K562 (cell line): Measurements from ENCODE around the gene ABHD12. TPM values are rescaled to one million over a fixed set of nuclear protein-coding genes. Genes with fewer than 3 reads are reported as not detected.

Experiments used
- BCOR ChIP-seq: fragments of 450-650 bp; IDR thresholded peaks from 2 replicates; pipeline ENCODE4 v1.6.1; 2016
- BMI1 ChIP-seq: fragments of 150-350 bp; IDR thresholded peaks from 2 replicates; pipeline ENCODE4 v1.6.1; 2014; ENCODE audit warnings: low read length
- EHMT2 ChIP-seq: fragments of 450-650 bp; IDR thresholded peaks from 2 replicates; pipeline ENCODE4 v1.6.1; 2018; ENCODE audit warnings: antibody characterized with exemption
- FOS ChIP-seq: IDR thresholded peaks from 3 replicates; pipeline ENCODE4 v1.6.1; 2011; ENCODE audit not compliant: insufficient read length; ENCODE audit errors: extremely low read depth
- HDAC8 ChIP-seq: fragments of 450-650 bp; IDR thresholded peaks from 2 replicates; pipeline ENCODE4 v1.6.1; 2016; ENCODE audit warnings: mild to moderate bottlenecking, missing genetic modification characterization, moderate library complexity, missing compliant biosample characterization
- ILF3 ChIP-seq: fragments of 450-650 bp; IDR thresholded peaks from 2 replicates; pipeline ENCODE4 v1.6.1; 2018; ENCODE audit warnings: antibody characterized with exemption, mild to moderate bottlenecking, moderate library complexity, borderline replicate concordance
- OTX1 ChIP-seq: fragments of 450-650 bp; formaldehyde crosslinking; IDR thresholded peaks from 2 replicates; pipeline ENCODE4 v1.4.0; 2022; ENCODE audit warnings: mild to moderate bottlenecking
- RCOR1 ChIP-seq, 2 experiments: IDR thresholded peaks; 2 replicates each; pipeline ENCODE4 v1.6.1; 2012; ENCODE audit warnings: low read depth in 2 of 2, low read length in 2 of 2, borderline replicate concordance in 1 of 2, improper control_type of control experiment in 1 of 2
- SIRT6 ChIP-seq: IDR thresholded peaks from one replicate; pipeline ENCODE4 v1.6.1; 2012; ENCODE audit warnings: low read depth, mild to moderate bottlenecking, control low read depth, inconsistent platforms, low read length, moderate library complexity
- SMAD1 ChIP-seq: fragments of 150-350 bp; IDR thresholded peaks from 2 replicates; pipeline ENCODE4 v1.6.1; 2014; ENCODE audit warnings: low read length, low read depth; ENCODE audit not compliant: partially characterized antibody
- SMAD2 ChIP-seq: fragments of 150-350 bp; IDR thresholded peaks from 2 replicates; pipeline ENCODE4 v1.6.1; 2014; ENCODE audit warnings: low read depth, mild to moderate bottlenecking, low read length
- SRSF9 ChIP-seq: fragments of 200-400 bp; formaldehyde crosslinking; IDR thresholded peaks from 2 replicates; pipeline ENCODE4 v1.6.1; 2017; ENCODE audit warnings: low read depth, low read length, borderline replicate concordance
- TAF7 ChIP-seq: fragments of 450-650 bp; IDR thresholded peaks from 2 replicates; pipeline ENCODE4 v1.6.1; 2016; ENCODE audit warnings: missing genetic modification characterization, missing compliant biosample characterization
- ZNF311 ChIP-seq: fragments of 250-450 bp; sonication (Bioruptor Pico); IDR thresholded peaks from 2 replicates; pipeline ENCODE4 v1.4.0; 2020; ENCODE audit warnings: mild to moderate bottlenecking, moderate library complexity
- polyA plus RNA-seq, 8 experiments: library from polyadenylated mRNA; depleted of rRNA in 4 of 8; stranded (reverse) in 5 of 8; unstranded in 3 of 8; fragments of >200 nt; fragmentation: Nextera tagmentation in 2 of 8; fragmentation: Illumina TruSeq in 1 of 8; extraction: Ambion mirVana in 2 of 8; extraction: Trizol in 1 of 8; gene quantifications; 2 replicates each; pipeline versions ENCODE4 v1.2.1 to v1.2.3, GENCODE V29; 2011 to 2014; ENCODE audit warnings: inconsistent platforms in 1 of 8, missing spikeins in 1 of 8
- total RNA-seq, 7 experiments: library from RNA; depleted of rRNA in 6 of 7; stranded (reverse); fragments of >200 nt in 6 of 7; fragmentation: Illumina TruSeq in 2 of 7; extraction: Trizol in 2 of 7; gene quantifications; 2 replicates each; pipeline versions ENCODE4 v1.2.1 to v1.2.3, GENCODE V29; 2011 to 2021; ENCODE audit warnings: low replicate concordance in 1 of 7
- TF ChIP-seq, protein P1 (sequence below): fragments of 450-650 bp; formaldehyde crosslinking; IDR thresholded peaks from 2 replicates; pipeline ENCODE4 v1.4.0; 2020; ENCODE audit warnings: mild to moderate bottlenecking, moderate library complexity
- TF ChIP-seq, protein P2 (sequence below), 2 experiments: fragments of 450-650 bp; conservative IDR thresholded peaks; 2 replicates each; pipeline ENCODE4 v1.6.1; 2017; ENCODE audit warnings: mild to moderate bottlenecking in 2 of 2, moderate library complexity in 2 of 2
- TF ChIP-seq, protein P3 (sequence below): conservative IDR thresholded peaks from 2 replicates; pipeline ENCODE4 v1.6.1; 2011; ENCODE audit warnings: low read depth, mild to moderate bottlenecking, low read length; ENCODE audit not compliant: control insufficient read depth
- TF ChIP-seq, protein P4 (sequence below), 2 experiments: fragments of 450-650 bp; IDR thresholded peaks; 2 replicates each; pipeline ENCODE4 v1.6.1; 2018; ENCODE audit warnings: mild to moderate bottlenecking in 2 of 2, low read depth in 1 of 2; ENCODE audit not compliant: partially characterized antibody in 2 of 2

The ABHD12 gene
- total and polyA plus RNA-seq, 9 of the 15 experiments (the other 6 are each of a cell fraction or from before 2014, with no cell fraction given), result 0.65 to 15.6 (median 9.1) TPM

DNA sequence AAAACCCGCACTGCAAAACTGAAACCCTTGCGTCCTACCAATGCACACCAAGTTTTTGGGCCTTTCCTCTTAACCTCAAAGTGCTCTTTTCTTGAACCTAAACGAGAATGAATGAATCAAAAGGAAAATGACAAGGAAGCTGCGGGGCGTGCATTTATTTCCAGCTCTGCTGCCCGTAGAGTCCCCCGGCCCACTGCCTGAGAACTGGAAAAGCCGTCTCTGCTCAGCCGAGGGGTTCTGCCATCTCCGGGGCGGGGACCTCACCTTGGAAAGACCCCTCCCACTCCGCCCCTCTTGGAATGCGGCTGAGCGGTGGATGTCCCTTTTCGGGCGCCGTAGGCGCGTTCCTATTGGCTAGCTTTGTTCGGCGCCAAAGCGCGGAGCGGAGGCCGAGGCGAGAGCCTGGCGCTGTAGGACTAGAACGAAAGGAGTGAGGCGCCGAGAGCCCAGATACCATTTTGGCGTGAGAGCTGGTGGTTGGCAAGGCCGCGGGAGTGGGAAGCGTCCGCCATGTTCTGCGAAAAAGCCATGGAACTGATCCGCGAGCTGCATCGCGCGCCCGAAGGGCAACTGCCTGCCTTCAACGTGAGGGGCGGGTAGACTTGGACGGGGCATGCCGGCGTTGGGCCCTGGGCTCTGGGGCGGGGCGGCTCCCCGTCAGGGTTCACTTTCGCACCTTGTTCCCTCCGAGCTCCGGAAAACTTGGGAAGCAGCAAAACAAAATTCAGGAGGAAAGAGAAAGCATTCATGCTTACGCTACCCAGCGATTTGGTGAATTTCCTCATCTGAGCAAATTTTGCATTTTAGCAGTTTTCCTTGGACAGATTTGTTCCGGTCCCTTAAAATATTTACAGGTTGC, 16.9 kb upstream of the ABHD12 start, which contains the start of gene GINS1 (continued):
- TF ChIP-seq BCOR, result no peak
- TF ChIP-seq, protein P1, sequence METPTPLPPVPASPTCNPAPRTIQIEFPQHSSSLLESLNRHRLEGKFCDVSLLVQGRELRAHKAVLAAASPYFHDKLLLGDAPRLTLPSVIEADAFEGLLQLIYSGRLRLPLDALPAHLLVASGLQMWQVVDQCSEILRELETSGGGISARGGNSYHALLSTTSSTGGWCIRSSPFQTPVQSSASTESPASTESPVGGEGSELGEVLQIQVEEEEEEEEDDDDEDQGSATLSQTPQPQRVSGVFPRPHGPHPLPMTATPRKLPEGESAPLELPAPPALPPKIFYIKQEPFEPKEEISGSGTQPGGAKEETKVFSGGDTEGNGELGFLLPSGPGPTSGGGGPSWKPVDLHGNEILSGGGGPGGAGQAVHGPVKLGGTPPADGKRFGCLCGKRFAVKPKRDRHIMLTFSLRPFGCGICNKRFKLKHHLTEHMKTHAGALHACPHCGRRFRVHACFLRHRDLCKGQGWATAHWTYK (CRISPR knock-in tag), result no peak
- no peak for TF ChIP-seq ZNF311 (CRISPR knock-in tag)
- no peak for TF ChIP-seq SMAD1
- TF ChIP-seq ILF3, result no peak
- TF ChIP-seq SRSF9, result no peak
- peak in 1 of 2 experiments; percentile 28; a peak in 1 of 4 replicates for TF ChIP-seq RCOR1 (IDR thresholded peaks at IDR 0.05; ENCODE audit: borderline replicate concordance in 1 of 2, low read depth in 2 of 2, low read length in 2 of 2)
- TF ChIP-seq, protein P2, sequence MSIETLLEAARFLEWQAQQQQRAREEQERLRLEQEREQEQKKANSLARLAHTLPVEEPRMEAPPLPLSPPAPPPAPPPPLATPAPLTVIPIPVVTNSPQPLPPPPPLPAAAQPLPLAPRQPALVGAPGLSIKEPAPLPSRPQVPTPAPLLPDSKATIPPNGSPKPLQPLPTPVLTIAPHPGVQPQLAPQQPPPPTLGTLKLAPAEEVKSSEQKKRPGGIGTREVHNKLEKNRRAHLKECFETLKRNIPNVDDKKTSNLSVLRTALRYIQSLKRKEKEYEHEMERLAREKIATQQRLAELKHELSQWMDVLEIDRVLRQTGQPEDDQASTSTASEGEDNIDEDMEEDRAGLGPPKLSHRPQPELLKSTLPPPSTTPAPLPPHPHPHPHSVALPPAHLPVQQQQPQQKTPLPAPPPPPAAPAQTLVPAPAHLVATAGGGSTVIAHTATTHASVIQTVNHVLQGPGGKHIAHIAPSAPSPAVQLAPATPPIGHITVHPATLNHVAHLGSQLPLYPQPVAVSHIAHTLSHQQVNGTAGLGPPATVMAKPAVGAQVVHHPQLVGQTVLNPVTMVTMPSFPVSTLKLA (conservative IDR thresholded peaks at IDR 0.05), result peak; percentile 36 to 77; a peak in 3 of 4 replicates
- no peak for TF ChIP-seq SIRT6
- TF ChIP-seq EHMT2, result no peak
- TF ChIP-seq, protein P3, sequence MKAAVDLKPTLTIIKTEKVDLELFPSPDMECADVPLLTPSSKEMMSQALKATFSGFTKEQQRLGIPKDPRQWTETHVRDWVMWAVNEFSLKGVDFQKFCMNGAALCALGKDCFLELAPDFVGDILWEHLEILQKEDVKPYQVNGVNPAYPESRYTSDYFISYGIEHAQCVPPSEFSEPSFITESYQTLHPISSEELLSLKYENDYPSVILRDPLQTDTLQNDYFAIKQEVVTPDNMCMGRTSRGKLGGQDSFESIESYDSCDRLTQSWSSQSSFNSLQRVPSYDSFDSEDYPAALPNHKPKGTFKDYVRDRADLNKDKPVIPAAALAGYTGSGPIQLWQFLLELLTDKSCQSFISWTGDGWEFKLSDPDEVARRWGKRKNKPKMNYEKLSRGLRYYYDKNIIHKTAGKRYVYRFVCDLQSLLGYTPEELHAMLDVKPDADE, result no peak
- no peak for TF ChIP-seq HDAC8 (tag)
- TF ChIP-seq SMAD2, result no peak
- peak; percentile 7 for TF ChIP-seq FOS
- no peak for TF ChIP-seq OTX1 (CRISPR knock-in tag)
- no peak for TF ChIP-seq TAF7 (tag)
- TF ChIP-seq, protein P4, sequence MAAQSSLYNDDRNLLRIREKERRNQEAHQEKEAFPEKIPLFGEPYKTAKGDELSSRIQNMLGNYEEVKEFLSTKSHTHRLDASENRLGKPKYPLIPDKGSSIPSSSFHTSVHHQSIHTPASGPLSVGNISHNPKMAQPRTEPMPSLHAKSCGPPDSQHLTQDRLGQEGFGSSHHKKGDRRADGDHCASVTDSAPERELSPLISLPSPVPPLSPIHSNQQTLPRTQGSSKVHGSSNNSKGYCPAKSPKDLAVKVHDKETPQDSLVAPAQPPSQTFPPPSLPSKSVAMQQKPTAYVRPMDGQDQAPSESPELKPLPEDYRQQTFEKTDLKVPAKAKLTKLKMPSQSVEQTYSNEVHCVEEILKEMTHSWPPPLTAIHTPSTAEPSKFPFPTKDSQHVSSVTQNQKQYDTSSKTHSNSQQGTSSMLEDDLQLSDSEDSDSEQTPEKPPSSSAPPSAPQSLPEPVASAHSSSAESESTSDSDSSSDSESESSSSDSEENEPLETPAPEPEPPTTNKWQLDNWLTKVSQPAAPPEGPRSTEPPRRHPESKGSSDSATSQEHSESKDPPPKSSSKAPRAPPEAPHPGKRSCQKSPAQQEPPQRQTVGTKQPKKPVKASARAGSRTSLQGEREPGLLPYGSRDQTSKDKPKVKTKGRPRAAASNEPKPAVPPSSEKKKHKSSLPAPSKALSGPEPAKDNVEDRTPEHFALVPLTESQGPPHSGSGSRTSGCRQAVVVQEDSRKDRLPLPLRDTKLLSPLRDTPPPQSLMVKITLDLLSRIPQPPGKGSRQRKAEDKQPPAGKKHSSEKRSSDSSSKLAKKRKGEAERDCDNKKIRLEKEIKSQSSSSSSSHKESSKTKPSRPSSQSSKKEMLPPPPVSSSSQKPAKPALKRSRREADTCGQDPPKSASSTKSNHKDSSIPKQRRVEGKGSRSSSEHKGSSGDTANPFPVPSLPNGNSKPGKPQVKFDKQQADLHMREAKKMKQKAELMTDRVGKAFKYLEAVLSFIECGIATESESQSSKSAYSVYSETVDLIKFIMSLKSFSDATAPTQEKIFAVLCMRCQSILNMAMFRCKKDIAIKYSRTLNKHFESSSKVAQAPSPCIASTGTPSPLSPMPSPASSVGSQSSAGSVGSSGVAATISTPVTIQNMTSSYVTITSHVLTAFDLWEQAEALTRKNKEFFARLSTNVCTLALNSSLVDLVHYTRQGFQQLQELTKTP (IDR thresholded peaks at IDR 0.05; ENCODE audit: low read depth in 1 of 2, partially characterized antibody in 2 of 2), result no peak
- TF ChIP-seq BMI1, result no peak
